WI38 (cell line): Measurements from ENCODE around the gene KHK.

Source experiments
- H3K4me3 ChIP-seq: 2 replicates; pipeline ENCODE4 v1.5.1; 2011; ENCODE audit warnings: low read depth, mild to moderate bottlenecking, control low read depth, low read length
- TF ChIP-seq, protein P1 (sequence below): IDR thresholded peaks from 2 replicates; pipeline ENCODE4 v1.5.1; 2012; ENCODE audit warnings: low read depth, mild to moderate bottlenecking, control low read depth, low read length

KHK gene

DNA sequence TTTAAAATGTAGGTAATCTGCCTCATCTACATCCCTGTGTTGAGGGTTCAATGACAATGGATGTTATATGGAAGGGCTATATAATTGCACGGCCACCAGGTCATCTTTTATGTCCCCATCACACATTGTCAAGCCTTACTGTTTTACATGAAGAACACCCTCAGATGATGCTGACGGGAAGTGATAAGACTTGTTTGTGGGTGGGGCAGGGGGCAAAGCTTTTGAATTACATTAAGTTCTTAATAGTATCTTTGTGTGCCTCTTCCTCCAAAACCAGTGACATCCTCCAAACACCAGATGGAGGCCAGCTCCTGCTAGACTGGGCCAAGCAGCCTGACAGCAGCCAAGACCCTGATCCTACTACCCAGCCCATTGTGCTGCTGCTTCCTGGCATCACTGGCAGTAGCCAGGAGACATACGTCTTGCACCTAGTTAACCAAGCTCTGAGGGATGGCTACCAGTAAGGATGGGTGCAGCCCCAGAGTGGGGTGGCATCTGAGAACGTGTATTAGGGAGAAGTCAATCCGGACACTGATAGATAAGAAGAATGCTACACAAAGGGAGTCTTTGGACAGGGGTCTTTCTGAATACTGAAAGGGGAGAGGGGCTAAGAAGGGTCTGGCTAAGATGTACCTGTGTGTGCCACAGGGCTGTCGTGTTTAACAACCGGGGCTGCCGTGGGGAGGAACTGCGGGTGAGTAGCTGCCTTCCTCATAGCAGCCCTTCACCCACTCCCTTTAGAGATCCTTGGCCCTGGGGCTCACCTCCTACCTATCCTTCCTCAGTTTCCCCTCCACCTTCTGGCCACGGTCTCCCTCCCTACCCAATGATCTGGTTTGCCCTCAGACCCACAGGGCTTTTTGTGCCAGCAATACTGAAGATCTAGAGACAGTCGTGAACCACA is 42.3 kb downstream of the KHK start:
- H3K4me3 ChIP-seq: no peak overlapping the region
- TF ChIP-seq, protein P1, sequence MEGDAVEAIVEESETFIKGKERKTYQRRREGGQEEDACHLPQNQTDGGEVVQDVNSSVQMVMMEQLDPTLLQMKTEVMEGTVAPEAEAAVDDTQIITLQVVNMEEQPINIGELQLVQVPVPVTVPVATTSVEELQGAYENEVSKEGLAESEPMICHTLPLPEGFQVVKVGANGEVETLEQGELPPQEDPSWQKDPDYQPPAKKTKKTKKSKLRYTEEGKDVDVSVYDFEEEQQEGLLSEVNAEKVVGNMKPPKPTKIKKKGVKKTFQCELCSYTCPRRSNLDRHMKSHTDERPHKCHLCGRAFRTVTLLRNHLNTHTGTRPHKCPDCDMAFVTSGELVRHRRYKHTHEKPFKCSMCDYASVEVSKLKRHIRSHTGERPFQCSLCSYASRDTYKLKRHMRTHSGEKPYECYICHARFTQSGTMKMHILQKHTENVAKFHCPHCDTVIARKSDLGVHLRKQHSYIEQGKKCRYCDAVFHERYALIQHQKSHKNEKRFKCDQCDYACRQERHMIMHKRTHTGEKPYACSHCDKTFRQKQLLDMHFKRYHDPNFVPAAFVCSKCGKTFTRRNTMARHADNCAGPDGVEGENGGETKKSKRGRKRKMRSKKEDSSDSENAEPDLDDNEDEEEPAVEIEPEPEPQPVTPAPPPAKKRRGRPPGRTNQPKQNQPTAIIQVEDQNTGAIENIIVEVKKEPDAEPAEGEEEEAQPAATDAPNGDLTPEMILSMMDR: no peak

DNA sequence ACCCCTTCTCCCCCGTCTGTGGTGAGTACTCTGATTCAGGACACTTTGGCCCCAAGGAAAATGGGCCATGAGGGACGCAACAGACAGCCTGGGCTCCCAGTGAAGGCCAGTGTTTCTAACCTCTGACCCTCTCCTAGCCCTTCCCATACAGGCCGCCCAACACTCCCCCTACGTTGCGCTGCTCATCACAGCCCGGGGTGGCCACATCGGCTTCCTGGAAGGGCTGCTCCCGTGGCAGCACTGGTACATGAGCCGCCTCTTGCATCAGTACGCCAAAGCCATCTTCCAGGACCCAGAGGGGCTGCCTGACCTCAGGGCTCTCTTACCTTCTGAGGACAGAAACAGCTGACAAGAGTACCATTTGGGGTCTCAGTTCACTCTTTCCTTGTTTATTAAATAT is 43.8 kb downstream of the KHK start:
- TF ChIP-seq, protein P1: no peak
- H3K4me3 ChIP-seq: no peak overlapping the region

DNA sequence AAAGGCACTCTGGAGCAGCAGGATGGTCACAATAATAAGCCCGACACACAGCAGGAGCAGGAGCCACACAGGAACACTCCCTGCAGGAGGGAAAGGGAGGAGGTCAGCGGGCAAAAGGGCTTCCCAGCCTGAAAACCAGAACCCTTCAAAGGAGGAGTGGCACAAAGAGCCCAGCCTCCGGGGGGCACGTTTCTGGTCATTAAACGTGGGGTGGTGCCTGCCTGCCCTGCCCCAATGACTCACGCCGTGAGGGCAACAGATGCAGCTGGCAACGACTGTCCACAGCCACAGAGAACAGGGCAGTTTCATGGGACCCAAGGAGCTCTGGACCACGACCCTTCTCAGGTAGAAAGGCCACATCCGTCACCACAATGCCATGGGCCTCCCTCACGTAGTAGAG is 44.9 kb downstream of the KHK start:
- no peak overlapping the region for H3K4me3 ChIP-seq
- TF ChIP-seq, protein P1: no peak

GRCh38 chr2:27133195-27133875 is 46.8 kb downstream of the KHK start:
- TF ChIP-seq, protein P1: no peak
- H3K4me3 ChIP-seq: peak overlapping the region; percentile 94

- TF ChIP-seq, protein P1: 0 out of 2 replicates have a peak, but pooled peaks have one; percentile 4
- H3K4me3 ChIP-seq: peak within 1 kb of the TSS; percentile 94
Observed at GRCh38 chr2:27133905-27134780, 47.6 kb downstream of the KHK start, which contains the start of gene PREB. TSS of gene PREB (minus strand) at chr2:27134636. CDS start at chr2:27134421, 215 bp downstream.

DNA sequence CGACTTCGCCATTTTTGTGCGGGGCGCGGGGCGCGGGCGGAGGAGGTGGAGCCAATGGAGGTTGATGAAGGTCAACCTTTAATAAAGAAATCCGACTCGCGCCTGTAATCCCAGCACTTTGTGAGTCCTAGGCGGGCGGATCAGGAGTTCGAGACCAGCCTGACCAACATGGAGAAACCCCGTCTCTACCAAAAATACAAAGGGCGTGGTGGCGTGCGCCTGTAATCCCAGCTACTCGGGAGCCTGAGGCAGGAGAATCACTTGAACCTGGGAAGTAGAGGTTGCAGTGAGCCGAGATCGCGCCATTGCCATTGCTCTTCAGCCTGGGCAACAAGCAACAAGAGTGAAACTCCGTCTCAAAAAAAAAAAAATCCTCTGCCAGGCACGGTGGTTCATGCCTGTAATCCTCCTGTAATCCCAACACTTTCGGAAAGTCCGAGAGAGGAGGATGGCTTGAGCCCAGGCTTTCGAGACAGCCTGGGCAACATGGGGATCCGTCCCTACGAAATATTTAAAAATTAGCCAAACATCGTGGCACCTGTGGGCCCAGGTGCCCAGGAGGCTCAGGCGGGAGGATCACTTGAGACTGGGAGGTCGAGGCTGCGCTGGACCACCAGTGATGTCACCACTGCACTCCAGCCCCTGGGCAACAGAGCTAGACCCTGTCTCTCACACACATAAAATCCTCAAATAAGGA is 48.4 kb downstream of the KHK start:
- no peak overlapping the region for H3K4me3 ChIP-seq
- TF ChIP-seq, protein P1: no peak
